NOMO-1 (cell line): ENCODE results near the gene SFI1.
"Not testable (repeated sequence)": the region's sequence is repeated elsewhere in the genome, so short reads cannot be mapped to it uniquely, and the experiment has no call there.

Source experiments
- DNase-seq, 2 experiments: peaks; one replicate each; lab custom pipeline; 2025; ENCODE audit not compliant: unreplicated experiment in 2 of 2; lab: John Stamatoyannopoulos, UW

Gene SFI1

DNA sequence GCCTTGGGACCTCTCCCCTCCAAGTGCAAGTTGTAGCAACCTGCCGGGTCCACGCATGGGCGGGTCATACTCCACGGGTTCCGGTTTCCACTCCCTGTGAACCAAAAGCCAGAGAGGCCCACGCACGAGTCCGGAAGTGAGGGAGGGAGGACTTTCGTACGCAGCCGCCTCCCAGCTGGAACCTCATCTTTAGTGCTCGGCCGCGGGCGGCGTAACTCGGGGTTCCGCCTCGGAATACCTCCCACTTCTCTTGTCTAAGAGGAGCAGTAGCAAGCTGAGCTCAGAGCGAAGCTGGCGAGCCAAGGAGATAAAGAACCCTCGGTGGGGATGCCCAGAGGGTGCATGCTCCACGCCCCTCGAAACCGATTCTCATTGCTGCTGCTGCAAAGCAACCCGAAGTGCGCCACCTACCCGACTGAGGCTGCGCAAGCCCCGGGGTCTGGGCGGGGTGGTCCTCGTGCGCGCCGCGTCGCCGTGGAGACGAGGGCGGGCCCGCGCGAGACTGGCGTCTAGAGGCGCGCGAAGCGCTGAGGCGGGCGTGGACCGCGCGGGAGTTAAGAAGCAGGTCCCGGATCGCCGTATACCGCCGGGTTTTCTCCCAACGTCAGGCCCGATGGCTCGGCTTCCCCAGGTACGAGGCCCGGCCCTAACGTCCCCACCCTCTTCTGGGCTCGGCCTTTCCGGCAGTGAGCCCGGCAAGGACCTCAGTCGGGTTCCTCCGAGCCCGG lies at the start of gene SFI1:
Gene SFI1 (plus strand): TSS at position 530 of the 728 bp plus-strand sequence. CDS start 11,749 bp downstream, outside the sequence.
- DNase-seq = peak; percentile 89 to 93

- DNase-seq = no peak
These were observed 49.6 kb upstream of the SFI1 start for GRCh38 chr22:31446767-31447166.

DNA sequence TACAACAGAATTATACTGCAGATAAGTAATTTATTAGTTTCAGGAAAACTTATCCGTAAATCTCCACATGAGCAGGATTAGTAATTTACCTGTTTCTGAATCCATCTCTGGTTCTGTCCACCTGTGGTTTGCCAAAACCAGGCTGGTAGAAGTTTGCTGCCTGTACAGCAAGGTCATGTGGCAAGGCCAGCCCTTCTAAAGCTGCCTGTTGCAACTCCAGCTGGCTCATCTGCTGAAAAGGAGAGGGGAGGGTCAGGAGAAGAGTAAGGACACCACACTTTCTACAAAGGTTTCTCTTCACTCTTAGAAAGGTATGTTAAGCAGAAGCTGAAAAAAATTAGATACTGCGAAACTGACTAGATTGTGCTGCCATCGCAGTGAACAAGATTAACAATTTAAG lies 49.0 kb upstream of the SFI1 start:
- no peak for DNase-seq

DNA sequence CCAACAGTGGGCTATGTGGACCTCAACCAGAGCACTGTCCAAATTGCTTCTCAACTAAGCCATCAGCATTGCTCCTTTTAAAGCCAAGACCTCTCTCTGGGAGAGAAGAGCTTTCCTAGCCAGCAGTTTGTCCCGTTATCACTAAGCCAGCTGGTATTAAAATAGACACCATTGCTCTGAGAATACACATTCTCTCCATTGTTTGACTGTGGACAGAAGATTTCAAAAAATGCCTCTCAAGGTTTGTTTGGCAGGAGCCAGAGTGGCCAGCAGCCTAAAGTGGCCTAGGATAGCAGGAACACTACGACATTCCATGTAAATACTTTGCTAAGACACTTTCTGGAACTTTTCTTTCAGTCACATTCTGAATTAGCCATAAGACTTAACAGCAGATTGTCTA lies 48.0 kb upstream of the SFI1 start:
- DNase-seq = no peak

DNA sequence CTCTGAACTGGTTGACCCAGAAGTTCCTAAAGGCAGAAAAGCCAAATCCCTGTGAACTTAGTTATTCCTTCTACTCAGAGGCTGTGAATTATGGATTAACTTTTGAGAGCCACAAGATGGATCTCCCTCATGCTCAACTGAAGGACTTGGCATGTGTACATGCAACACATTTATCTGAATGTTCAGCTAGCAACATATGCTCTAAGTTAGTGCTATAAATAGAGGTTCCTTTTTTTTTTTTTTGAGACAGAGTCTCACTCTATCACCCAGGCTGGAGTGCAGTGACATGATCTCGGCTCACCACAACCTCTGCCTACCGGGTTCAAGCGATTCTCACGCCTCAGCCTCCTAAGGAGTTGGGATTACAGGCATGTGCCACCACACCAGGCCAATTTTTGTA lies 46.8 kb upstream of the SFI1 start:
- DNase-seq = peak in 1 of 2 experiments; percentile 23

DNA sequence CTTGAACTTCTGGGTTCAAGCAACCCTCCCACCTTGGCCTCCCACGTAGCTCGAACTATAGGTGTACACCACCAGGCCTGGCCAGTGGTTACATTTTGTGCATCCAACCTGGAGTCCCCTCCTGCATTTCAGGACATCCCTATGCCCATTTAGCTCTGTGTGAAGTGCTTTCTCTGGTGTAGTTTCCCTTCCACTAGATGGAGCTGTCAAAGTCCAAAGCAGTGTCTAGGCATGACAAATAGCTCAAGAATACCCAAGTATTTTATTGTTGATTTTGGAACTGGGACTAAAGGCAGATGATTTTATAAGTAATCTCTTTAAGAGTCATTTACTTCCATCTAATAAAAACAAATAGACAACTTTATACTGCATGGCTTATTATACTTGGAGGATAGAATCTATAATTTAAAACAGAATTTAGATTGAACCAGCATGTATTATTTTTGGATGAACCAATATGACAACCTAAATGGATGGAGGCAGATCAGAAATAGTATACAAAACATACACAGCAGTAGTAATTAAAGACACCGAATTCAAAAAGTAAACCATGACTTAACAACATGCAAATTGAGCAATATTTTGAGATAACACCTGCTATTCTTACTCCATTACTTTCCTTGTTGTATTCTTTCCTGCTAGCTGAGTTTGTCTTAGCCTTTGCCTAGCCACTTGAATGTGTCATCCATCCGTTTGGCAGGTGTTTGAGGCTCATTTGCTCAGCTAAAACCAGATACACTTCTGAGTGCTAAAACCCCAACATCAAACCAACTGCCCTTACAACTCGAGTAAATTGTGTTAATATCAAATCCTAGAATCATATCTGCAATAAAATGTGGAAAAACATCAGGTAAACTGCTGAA lies 44.4 kb upstream of the SFI1 start:
- DNase-seq = peak in 1 of 2 experiments; percentile 4

DNA sequence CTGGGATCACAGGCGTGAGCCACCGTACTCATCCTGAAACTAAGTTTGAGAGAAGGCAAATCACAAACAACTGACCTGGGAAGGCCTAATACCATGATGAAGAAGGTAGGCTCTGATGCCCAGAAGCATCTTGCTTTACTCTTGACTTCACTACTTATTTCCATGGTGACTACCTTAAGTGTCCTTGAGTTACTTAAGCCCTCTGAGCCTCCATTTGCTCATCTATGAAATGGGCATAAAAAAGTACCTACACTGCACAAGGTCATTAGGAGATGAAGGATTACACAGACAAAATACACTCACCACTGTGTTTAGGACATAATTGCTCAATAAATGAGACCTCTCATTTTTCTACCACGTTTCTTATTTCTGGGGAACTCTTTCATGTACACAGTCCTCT lies 34.6 kb upstream of the SFI1 start:
- no peak for DNase-seq

DNA sequence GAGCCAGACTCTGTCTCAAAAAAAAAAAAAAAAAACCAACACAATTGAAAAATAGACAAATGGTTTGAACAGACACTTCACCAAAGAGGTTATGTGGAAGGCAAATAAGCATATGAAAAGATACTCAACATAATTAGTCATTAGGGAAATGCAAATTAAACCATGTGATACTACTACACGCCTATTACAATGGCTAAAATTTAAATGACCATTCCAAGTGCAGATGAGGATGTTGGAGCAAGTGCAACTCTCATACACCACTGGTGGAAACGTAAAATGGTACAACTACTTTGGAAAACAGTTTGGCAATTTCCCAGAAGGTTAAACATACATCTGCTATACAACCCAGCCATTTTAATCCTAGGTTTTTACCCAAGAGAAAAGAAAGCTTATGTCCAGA lies 31.0 kb upstream of the SFI1 start:
- DNase-seq = no peak

GRCh38 chr22:31474743-31475142 lies 21.6 kb upstream of the SFI1 start:
- DNase-seq = no peak

- DNase-seq = no peak
These were observed 20.5 kb upstream of the SFI1 start for GRCh38 chr22:31475800-31476199.

DNA sequence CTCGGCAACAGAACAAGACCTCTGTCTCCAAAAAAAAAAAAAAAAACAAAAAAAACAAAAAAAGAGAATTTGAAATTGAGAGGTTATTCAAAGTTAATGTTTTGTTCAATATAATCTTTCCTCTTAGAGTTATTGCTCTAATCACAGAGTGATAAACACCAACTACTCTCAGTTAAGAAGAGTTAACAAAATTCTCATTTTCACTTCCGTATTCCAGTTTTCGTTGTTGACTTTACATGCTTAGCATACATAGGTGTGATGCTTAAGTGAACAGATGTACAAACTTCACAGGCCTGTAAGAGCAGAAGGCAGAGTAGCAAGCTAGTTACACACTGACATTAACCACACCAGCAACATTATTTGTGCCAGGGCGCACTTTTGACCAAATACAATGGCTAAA lies 19.0 kb upstream of the SFI1 start:
- DNase-seq = peak; percentile 5 to 27

DNA sequence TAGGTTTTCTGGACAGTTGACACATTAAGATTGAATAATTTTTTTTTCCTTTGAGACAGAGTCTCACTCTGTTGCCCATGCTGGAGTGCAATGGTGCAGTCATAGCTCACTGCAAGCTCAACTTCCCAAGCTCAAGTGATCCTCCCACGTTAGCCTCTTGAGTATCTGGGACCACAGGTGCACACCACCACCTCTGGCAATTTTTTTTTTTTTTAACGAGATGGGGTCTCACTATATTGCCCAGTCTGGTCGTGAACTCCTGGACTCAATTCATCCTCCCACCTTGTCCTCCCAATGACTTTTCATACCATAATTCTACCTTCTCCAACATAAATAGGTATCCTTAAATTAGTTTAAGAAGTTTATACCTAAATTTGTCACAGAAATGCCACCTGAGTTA lies 15.2 kb upstream of the SFI1 start:
- no peak for DNase-seq

DNA sequence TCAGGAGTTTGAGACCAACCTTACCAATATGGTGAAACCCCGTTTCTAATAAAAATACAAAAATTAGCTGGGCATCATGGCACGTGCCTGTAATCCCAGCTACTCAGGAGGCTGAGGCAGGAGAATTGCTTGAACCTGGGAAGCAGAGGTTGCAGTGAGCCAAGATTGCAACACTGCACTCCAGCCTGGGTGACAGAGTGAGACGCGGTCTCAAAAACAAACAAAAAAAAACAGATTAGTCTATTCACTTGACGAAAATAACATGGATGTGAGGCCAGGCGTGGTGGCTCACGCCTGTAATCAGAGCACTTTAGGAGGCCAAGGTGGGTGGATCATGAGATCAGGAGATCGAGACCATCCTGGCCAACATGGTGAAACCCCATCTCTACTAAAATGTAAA lies 13.9 kb upstream of the SFI1 start:
- not testable (repeated sequence) for DNase-seq

DNA sequence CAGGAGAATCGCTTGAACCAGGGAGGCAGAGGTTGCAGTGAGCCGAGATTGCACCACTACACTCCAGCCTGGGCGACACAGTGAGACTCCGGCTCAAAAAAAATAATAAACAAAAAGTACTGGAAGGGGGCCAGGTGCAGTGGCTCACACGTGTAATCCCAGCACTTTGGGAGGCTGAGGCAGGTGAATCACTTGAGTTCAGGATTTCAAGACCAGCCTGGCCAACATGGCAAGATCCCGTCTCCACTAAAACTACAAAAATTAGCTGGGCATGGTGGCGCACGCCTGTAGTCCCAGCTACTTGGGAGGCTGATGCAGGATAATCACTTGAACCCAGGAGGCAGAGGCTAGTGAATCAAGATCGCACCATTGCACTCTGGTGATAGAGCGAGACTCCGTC lies 10.0 kb upstream of the SFI1 start:
- DNase-seq = not testable (repeated sequence)

DNA sequence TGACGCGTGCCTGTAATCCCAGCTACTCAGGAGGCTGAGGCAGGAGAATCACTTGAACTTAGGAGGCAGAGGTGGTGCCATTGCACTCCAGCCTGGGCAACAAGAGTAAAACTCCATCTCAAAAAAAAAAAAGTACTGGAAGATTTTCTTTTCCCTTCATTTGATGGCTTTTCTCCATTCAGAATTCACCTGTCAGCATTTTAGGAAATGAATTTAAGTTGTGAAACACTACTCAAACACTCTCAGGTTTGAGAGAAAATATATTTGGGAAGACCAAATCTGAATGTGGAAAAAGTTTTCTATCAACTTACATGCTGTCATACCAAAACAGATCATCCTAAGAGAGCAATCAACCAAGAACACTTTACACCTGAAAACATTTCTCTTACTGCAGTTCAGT lies 9.4 kb upstream of the SFI1 start:
- DNase-seq = no peak

DNA sequence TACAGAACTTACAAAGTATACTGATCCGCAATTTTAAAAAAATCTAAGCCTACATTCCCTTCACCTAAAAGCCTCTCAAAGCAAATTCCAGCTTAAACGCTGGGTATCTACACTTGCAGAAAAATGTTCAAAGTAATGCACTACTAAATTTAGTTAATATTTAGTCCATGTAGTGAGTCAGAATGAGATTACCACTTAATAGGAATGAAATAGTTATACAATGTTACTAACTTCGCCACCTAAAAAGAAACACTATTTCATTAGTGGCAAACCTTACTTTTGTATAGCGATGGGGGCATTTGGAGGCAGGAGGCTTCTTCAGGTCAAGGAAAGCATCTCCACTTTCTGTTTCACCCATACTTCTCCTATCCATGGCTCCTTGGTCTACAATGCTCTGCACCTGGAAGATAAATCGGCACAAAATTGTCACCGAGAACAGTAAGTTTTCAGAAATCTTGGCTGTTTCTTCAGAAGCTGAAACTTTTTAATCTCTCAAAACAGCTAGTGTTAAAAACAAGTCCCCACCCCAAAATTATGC lies 7.9 kb upstream of the SFI1 start:
- DNase-seq = peak in 1 of 2 experiments; percentile 6

DNA sequence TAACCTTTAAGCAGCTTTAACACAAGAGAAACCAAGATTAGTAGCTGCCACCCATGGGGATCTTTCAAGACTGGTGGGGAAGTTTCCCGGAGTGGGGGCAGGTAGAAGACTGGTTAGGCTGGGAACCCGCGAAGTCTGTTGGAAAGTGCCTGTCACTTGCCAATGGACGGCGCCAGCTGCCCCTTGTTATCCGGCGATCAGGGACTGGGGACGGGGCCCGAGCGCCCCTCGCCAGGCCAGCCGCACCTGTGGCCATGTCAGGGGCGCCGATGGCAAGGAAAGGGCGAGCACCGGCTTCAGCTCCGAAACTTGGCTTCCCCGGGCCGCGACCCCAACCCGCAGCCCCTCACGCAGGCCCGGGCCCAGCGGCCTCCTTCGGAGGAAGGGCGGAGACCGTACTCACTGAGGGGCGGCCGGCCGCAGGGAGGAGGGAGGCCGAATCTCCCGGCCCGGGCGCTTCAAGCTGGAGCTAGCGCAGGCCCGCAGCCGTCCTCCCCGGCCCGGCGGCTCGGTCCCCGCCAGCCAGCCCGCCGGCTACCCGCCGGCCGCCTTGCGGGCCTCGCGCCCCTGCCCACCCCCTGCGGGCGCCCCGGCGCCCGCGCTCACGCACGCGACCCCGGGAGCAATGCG lies 7.2 kb upstream of the SFI1 start:
- DNase-seq = peak in 1 of 2 experiments; percentile 7

GRCh38 chr22:31489632-31490495 lies 6.5 kb upstream of the SFI1 start, which contains the start of gene EIF4ENIF1:
Gene EIF4ENIF1 (minus strand): TSS chr22:31489842. CDS start chr22:31488718, 1,124 bp downstream.
- DNase-seq = peak; percentile 53 to 69

GRCh38 chr22:31490496-31490925 lies 5.8 kb upstream of the SFI1 start:
- peak; percentile 86 to 94 for DNase-seq
